ENCODE measurements around the gene ITPR1. TPM values are rescaled to one million over a fixed set of nuclear protein-coding genes. Genes with fewer than 3 reads are reported as not detected.

ITPR1 gene
- total and polyA plus RNA-seq, 10 of the 15 experiments (the other 5 are each of a cell fraction or from before 2014, with no cell fraction given), result 12.2 to 239 (median 28.4) TPM

- intact Hi-C loops (cut with micrococcal nuclease; ENCODE audit: unreplicated experiment), result loop anchor here (1.0 to 5.0 kb wide), 11 partner anchors 20 to 206 kb away; no protein-coding TSS in a partner anchor
- ATAC-seq, result peak; percentile 74
- WGBS (ENCODE audit: insufficient coverage, insufficient replicate concordance, low lambda C conversion rate, missing lambda C conversion rate), result 73% methylated on average over 3 of the region's 3 CpGs
- TF ChIP-seq IRF4 (IDR thresholded peaks at IDR 0.05; ENCODE audit: low read depth, low read length), result no peak
- no peak for TF ChIP-seq CBFB (IDR thresholded peaks at IDR 0.05; ENCODE audit: low read depth)
- TF ChIP-seq HSF1 (IDR thresholded peaks at IDR 0.05; ENCODE audit: low read depth, low read length), result no peak
- TF ChIP-seq ATF7 (IDR thresholded peaks at IDR 0.05; ENCODE audit: low read depth), result peak; percentile 87
- no peak for TF ChIP-seq HCFC1 (IDR thresholded peaks at IDR 0.05; ENCODE audit: low read length)
- TF ChIP-seq BCL11A (IDR thresholded peaks at IDR 0.05; ENCODE audit: low read depth, low read length), result peak; percentile 81
- peak; percentile 56; the same call in 1 of the 2 replicates for TF ChIP-seq TBL1XR1 (IDR thresholded peaks at IDR 0.05; ENCODE audit: low read depth, low read length)
- no peak for TF ChIP-seq HDAC6 (IDR thresholded peaks at IDR 0.05; ENCODE audit: unreplicated experiment)
- 0 out of 2 replicates have a peak, but pooled peaks have one; percentile 27 for TF ChIP-seq CHD1 (IDR thresholded peaks at IDR 0.05; ENCODE audit: low read depth, low read length)
- TF ChIP-seq MYB (IDR thresholded peaks at IDR 0.05; ENCODE audit: borderline replicate concordance, low read depth, low read length), result 0 out of 2 replicates have a peak, but pooled peaks have one; percentile 49
- TF ChIP-seq SP1 (IDR thresholded peaks at IDR 0.05; ENCODE audit: low read depth, low read length), result peak; percentile 49
- 0 out of 2 replicates have a peak, but pooled peaks have one; percentile 17 for TF ChIP-seq YY1 (IDR thresholded peaks at IDR 0.05; ENCODE audit: low read depth, low read length)
- TF ChIP-seq IKZF1 (conservative IDR thresholded peaks at IDR 0.05), result peak; percentile 71
- TF ChIP-seq ASH2L (IDR thresholded peaks at IDR 0.05; ENCODE audit: borderline replicate concordance, low read depth), result no peak
- TF ChIP-seq SMAD1 (IDR thresholded peaks at IDR 0.05; ENCODE audit: low read depth, partially characterized antibody), result peak; percentile 65
- no peak; the same call in 1 of the 2 replicates for TF ChIP-seq CBX5 (IDR thresholded peaks at IDR 0.05; ENCODE audit: low read depth)
- TF ChIP-seq E4F1 (IDR thresholded peaks at IDR 0.05; ENCODE audit: borderline replicate concordance, partially characterized antibody), result no peak
- peak in 1 of 2 experiments; percentile 45; a peak in 1 of 4 replicates for TF ChIP-seq ETV6 (conservative IDR thresholded peaks at IDR 0.05 in 1 of 2, IDR thresholded peaks at IDR 0.05 in 1 of 2; ENCODE audit: borderline replicate concordance in 1 of 2, low read depth in 1 of 2)
- TF ChIP-seq SUZ12 (IDR thresholded peaks at IDR 0.05; ENCODE audit: unreplicated experiment), result no peak
- peak; percentile 84 for TF ChIP-seq MEF2A (IDR thresholded peaks at IDR 0.05; ENCODE audit: insufficient read depth, low read depth, low read length)
- peak; percentile 78 for TF ChIP-seq CREM (IDR thresholded peaks at IDR 0.05; ENCODE audit: low read depth)
- 0 out of 2 replicates have a peak, but pooled peaks have one; percentile 7 for TF ChIP-seq SMC3 (IDR thresholded peaks at IDR 0.05; ENCODE audit: borderline replicate concordance, low read length)
These were observed 357.7 kb downstream of the ITPR1 start for GRCh38 chr3:4850928-4851265.

More at GRCh38 chr3:4850928-4851265, 357.7 kb downstream of the ITPR1 start:
- FAIRE-seq (peak; percentile 38), DNase-seq (ENCODE audit: low read depth, low spot score) (peak; percentile 68)
- Histone ChIP-seq H3K4me2 (ENCODE audit: control insufficient read depth, insufficient read depth) (peak overlapping the region; percentile 74), H3K36me3 (ENCODE audit: control insufficient read depth in 2 of 2, insufficient read depth in 2 of 2, low read length in 1 of 2) (peaks cover 0 to 2% of the 10 kb centered on the region in 2 experiments; a peak in 1 of 4 replicates), H3K4me1 (ENCODE audit: control insufficient read depth, insufficient read depth, low read length) (peaks cover 37% of the 10 kb centered on the region), H3K27ac (ENCODE audit: control insufficient read depth, insufficient read depth) (peak overlapping the region; percentile 80), H4K20me1 (ENCODE audit: control insufficient read depth, insufficient read depth) (no peaks in the 10 kb centered on the region), H3K9me3 (replicated peaks; ENCODE audit: control insufficient read depth, insufficient read depth, low read length) (no peaks in the 10 kb centered on the region; the same call in 2 of the 3 replicates), H2AFZ (ENCODE audit: control insufficient read depth, low read depth, low read length) (no peak overlapping the region), H3K9ac (ENCODE audit: control insufficient read depth, insufficient read depth, low read length) (no peak overlapping the region), H3K79me2 (ENCODE audit: control insufficient read depth, insufficient read depth, low read length) (no peaks in the 10 kb centered on the region), H3K27me3 (replicated peaks in 1 of 2; ENCODE audit: control insufficient read depth in 2 of 2, insufficient read depth in 2 of 2, low read length in 1 of 2) (no peaks in the 10 kb centered on the region), H3K4me3 (no peak overlapping the region)
- CTCF ChIA-PET, result interaction anchor here (0.6 to 9.2 kb wide), 19 partner anchors 12 to 173 kb away, joined by 3 to 78 read pairs (median 4); no protein-coding TSS in a partner anchor
- POLR2A ChIA-PET, result interaction anchor here (0.6 to 3.7 kb wide), 18 partner anchors 12 to 157 kb away, joined by 3 to 39 read pairs (median 4); partner anchors contain the start of gene BHLHE40
- no TSS peak for BruUV-seq (replicated peaks)
- SMC1A ChIA-PET (ENCODE audit: uncharacterized antibody, unreplicated experiment), result interaction anchor here (0.7 to 10.6 kb wide), 30 partner anchors 9 to 202 kb away, joined by 3 to 185 read pairs (median 5); partner anchors contain the start of gene BHLHE40
- in situ Hi-C loops (cut with MboI), result no loop called here
- RAD21 ChIA-PET (ENCODE audit: unreplicated experiment), result interaction anchor here (0.8 to 9.5 kb wide), 26 partner anchors 12 to 338 kb away, joined by 3 to 151 read pairs (median 7); partner anchors contain the start of gene BHLHE40

Data from GM12878 (cell line).